Measurements from ENCODE around the gene HTRA3.

Gene HTRA3

DNA sequence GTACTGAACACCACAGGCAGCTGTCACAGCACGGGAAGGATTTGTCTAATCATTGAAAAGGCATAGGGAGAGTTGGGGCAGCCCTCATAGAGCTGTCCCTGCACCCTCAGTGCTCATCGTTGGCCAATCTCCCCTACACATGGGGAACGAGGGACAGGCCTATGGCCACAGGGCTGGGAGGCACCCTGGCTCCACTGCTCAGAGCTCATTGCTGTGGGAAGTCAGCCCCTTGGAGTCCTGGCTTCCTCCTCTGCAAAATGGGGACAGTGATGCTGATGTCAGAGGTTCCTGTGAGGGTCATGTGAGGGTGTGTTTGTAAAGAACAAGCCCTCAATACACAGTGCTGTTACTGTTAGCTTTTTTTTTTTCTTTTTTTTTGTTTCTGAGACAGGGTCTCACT lies 19.3 kb upstream of the HTRA3 start:
- no peak for DNase-seq

DNA sequence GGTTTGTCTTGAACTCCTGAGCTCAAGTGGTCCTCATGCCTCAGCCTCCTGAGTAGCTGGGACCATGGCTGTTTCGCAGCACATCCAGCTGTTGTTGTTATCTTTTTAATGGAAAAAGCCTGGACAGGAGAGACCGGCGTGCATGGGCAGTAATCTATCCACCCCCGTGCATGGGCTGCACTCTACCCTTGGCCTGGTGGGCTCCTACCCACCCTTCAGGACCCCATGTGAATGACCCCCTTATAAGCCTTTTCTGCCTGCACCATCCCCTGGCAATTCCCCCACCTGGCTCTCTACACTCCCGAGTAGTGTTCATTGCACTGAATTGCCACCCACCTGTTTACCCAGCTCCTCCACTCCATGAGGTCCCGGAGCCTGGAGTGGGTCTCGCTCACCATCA lies 18.9 kb upstream of the HTRA3 start:
- DNase-seq: no peak

DNA sequence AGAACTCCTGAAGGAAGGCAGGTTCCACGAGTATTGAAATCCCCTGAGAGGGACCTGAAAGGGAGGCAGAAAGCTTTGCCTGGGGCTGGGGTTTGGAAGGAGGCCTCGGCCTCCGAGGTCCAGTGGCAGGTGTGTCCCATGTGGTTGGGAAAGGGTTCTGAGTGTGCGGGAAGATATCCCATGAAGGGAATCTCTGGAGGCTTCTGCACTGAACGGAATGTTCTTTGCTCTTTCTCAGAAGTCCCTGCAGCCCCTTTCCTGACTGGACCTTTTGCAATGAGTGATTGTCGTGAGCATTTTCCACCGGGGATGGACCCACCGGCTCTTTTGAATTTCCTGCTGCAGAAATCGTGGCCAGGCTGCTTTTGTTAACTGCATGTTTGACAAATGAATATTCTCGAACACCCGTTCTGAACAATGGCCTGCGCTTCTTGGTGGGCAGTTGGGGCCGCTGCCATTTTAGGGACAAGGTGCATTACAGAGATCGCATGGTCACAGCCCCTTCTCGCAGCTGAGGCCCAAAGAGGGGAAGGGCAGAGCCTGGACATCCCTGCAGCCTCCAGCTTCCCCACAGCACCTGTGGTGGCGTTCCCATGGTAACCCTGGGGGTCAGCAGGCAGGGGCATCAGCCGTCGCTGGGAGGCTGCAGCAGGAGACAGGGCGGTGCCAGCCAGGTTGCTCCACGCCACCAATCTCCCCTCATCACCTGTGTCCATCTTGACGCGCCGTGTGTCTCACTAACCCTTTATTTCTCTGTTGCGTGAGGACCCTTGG lies 18.3 kb upstream of the HTRA3 start:
- DNase-seq: no peak

GRCh38 chr4:8252301-8253173 lies 17.0 kb upstream of the HTRA3 start:
- no peak for DNase-seq

DNA sequence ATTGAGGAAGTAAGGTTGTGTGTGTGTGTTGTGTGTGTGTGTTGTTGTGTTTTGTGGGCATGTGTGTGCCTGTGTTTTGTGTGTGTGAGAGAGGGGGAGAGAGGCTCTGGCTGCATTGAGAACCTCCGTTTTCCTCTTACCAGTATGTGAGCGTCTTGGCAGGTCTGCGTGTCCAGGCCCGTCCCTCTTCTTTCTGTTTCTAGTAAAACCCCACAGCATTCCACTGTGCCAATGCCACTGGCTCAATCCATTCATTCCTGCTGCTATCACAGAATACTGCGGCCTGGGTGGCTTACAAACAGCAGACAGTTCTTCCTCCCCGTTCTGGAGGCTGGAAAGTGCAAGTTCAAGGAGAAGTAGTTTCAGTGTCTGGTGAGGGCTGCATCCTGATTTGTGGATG lies 15.5 kb upstream of the HTRA3 start:
- no peak for DNase-seq

- peak; percentile 46 for DNase-seq
These were observed 13.7 kb upstream of the HTRA3 start for GRCh38 chr4:8255698-8256441.

DNA sequence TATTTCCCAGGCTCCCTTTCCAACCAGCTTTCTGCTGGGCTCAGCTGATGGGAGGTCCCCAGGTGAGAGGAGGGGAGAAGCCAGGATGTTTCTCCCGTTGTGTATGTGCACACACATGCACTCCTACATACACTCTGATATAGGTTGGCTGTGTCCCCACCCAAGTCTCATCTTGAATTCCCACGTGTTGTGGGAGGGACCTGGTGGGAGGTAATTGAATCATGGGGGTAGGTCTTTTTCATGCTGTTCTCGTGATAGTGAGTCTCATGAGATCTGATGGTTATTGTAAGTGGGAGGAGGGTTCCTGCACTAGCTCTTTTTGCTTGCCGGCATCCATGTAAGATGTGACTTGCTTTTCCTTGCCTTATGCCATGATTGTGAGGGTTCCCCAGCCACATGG lies 11.7 kb upstream of the HTRA3 start:
- DNase-seq: no peak

DNA sequence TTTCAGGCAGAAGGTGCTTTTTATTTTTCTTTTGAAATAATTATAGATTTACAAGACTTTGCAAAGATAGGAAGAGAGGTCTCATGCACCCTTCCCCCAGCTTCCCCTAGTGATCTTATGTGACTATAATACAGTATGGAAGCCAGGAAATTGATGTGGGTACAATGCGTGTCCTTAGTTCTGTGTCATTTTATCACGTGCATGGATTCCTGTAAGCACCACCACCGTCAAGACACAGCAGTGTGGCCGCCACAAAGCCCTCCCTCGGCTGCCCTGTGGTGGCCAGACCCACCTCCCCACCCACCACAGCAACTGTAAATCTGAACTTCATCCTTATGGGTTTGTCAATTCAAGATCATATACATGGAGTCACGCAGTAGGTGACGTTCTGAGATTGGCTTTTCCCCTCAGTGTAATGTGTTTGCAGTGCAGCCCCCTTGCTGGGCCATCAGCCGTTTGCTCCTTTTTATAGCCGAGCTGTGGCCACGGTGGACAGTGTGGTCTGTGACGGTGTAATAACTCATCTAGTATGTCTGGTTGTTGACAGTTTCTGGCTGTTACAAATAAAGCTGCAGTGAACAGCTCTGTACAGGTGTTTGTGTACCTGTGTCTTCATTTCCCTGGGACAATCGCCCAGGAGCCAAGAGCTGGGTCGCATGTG lies 10.9 kb upstream of the HTRA3 start:
- DNase-seq: no peak

GRCh38 chr4:8259743-8260430 lies 9.7 kb upstream of the HTRA3 start:
- DNase-seq: no peak

- peak; percentile 47 for DNase-seq
These were observed 8.9 kb upstream of the HTRA3 start for GRCh38 chr4:8260656-8261111.

- peak; percentile 50 for DNase-seq
These were observed 7.6 kb upstream of the HTRA3 start for GRCh38 chr4:8261851-8262535.

GRCh38 chr4:8262637-8263322 lies 6.8 kb upstream of the HTRA3 start:
- no peak for DNase-seq

- DNase-seq: no peak
These were observed 6.2 kb upstream of the HTRA3 start for GRCh38 chr4:8263397-8263796.

DNA sequence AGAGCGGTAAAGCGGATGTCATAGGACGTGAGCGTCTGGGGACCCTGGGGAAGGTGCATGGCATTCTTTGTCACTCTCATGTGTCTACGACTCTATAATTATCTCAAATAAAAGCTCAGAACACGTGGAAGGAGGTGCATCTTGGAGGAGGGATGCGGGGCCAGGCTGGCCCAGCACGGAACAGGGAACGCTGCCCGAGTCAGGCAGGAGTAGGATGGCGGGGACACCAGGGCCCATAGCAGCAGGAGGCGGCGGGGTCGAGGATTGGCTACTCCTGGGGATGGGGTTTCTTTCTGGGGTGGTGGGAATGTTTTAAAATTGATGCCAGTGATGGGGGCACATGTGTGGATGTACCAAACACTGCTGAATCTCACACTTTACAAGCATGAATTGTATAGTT lies 5.4 kb upstream of the HTRA3 start:
- DNase-seq: no peak

- no peak for DNase-seq
These were observed 4.2 kb upstream of the HTRA3 start for GRCh38 chr4:8265171-8265929.

DNA sequence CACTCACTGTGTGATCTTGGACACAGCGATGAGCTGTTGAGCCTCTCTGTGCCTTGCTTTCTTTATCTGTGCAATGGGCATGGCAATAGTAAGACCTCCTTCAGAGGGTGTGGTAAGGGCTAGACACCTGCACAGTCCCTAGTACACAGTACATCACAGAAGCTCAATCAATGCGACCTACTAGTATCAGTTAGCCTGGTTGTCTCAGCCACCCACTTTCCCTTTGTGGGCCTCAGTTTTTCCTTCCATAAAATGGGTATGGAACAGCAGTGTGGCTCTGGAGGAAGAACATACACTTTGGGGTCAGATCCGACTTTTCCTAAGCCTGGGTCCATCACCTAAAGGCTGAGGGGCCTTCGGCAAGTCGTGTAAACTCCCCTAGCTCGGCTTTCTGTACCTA lies 3.5 kb upstream of the HTRA3 start:
- DNase-seq: no peak

DNA sequence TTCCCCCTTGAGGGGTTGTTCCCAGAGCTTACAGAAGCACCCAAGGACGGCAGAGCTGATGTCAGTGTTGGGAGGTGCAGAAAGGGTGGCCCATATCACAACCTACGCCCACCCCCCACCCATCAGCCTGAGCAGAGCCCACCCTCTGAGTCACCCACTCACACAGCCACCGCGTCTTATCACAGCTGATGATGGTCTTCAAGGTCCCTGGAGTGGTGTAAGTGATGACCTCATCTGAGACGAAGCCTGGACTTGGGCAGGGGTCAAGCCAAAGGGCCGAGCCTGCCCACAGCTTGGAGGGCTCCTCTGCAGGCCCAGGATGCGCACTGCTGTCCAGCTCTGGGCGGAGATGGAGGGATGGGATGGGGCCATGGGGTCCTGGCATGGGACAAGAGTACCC lies 3.0 kb upstream of the HTRA3 start:
- no peak for DNase-seq

GRCh38 chr4:8267077-8267476 lies 2.5 kb upstream of the HTRA3 start:
- peak; percentile 58 for DNase-seq

DNA sequence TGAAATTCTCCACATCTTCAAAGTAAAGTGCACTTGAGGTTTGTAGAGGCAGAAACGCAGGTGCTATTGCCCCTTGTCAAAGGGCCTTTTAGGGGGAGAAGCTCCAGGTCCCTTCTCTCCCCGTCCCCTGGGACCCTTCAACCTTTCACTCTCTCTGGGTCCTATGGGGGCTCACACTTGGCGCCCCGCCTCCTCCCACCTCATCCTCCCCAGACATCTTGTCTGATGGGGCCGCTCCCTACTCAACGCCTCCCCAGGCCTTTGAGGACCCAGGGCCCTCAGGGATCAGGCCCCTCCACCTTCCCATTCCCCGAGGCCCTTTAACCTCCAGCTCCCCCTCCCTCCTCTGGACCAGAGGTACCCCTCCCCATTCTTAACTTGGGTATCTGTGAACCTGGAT lies 1.3 kb upstream of the HTRA3 start:
- DNase-seq: no peak

GRCh38 chr4:8268901-8269534 lies 536 bp upstream of the HTRA3 start:
- no peak for DNase-seq

Measured in eye (tissue), 1 donor.